Smooth muscle cell (in vitro differentiated cells): ENCODE results near the gene UBE2Q1. TPM values are rescaled to one million over a fixed set of nuclear protein-coding genes. Genes with fewer than 3 reads are reported as not detected.

Source experiments
- DNase-seq: peaks from one replicate; lab custom pipeline; 2025; ENCODE audit not compliant: unreplicated experiment; lab: John Stamatoyannopoulos, UW
- H2AFZ ChIP-seq: fragments of 200-600 bp; sonication (generic); 2 replicates; pipeline ENCODE4 v1.6.0; 2016; ENCODE audit warnings: antibody characterized with exemption, low read depth, mild to moderate bottlenecking
- H3F3A ChIP-seq: fragments of 200-600 bp; sonication (generic); 2 replicates; pipeline ENCODE4 v1.6.0; 2017; ENCODE audit warnings: antibody characterized with exemption, low read depth
- H3K27ac ChIP-seq: fragments of 200-600 bp; sonication (generic); 2 replicates; pipeline ENCODE4 v1.5.1; 2016; ENCODE audit warnings: low read depth, mild to moderate bottlenecking
- H3K27me3 ChIP-seq: fragments of 200-600 bp; sonication (generic); 2 replicates; pipeline ENCODE4 v1.6.1; 2016; ENCODE audit warnings: low read depth, mild to moderate bottlenecking
- H3K36me3 ChIP-seq: fragments of 200-600 bp; sonication (generic); 2 replicates; pipeline ENCODE4 v1.5.1; 2016; ENCODE audit warnings: low read depth
- H3K4me1 ChIP-seq: fragments of 200-600 bp; sonication (generic); 2 replicates; pipeline ENCODE4 v1.5.1; 2016; ENCODE audit warnings: low read depth
- H3K4me2 ChIP-seq: fragments of 200-600 bp; sonication (generic); 2 replicates; pipeline ENCODE4 v1.6.0; 2016; ENCODE audit warnings: mild to moderate bottlenecking
- H3K4me3 ChIP-seq: fragments of 200-600 bp; sonication (generic); 2 replicates; pipeline ENCODE4 v1.5.1; 2016; ENCODE audit warnings: mild to moderate bottlenecking
- H3K79me2 ChIP-seq: fragments of 200-600 bp; sonication (generic); 2 replicates; pipeline ENCODE4 v1.6.0; 2016; ENCODE audit warnings: low read depth, mild to moderate bottlenecking
- H3K9ac ChIP-seq: fragments of 200-600 bp; sonication (generic); 2 replicates; pipeline ENCODE4 v1.6.0; 2016; ENCODE audit warnings: low read depth
- H3K9me3 ChIP-seq: fragments of 200-600 bp; sonication (generic); replicated peaks from 2 replicates; pipeline ENCODE4 v1.5.1; 2016; ENCODE audit warnings: low read depth
- H4K20me1 ChIP-seq: fragments of 200-600 bp; sonication (generic); 2 replicates; pipeline ENCODE4 v1.6.0; 2016; ENCODE audit warnings: low read depth
- WGBS: methylation state at CpG from one replicate; pipeline ENCODE4 v1.1.7; 2016; ENCODE audit warnings: low lambda C conversion rate; 5-methylcytosine and 5-hydroxymethylcytosine counted together
- polyA plus RNA-seq: library from polyadenylated mRNA; unstranded; fragments of >200 nt; fragmentation: Nextera tagmentation; extraction: Ambion mirVana; gene quantifications from 2 replicates; pipeline ENCODE4 v1.2.1, GENCODE V29; 2016
- total RNA-seq: library from RNA; depleted of rRNA; stranded (reverse); fragments of >200 nt; gene quantifications from 2 replicates; pipeline ENCODE4 v1.2.3, GENCODE V29; 2014
- TF ChIP-seq, protein P1 (sequence below): fragments of 200-600 bp; sonication (generic); IDR thresholded peaks from 2 replicates; pipeline ENCODE4 v1.5.1; 2017; ENCODE audit warnings: borderline replicate concordance, mild to moderate bottlenecking, antibody characterized with exemption; ENCODE audit not compliant: insufficient read depth, poor library complexity, severe bottlenecking

Gene UBE2Q1
- total and polyA plus RNA-seq, 2 experiments from 2014 or later: 15.1 to 37.9 TPM

DNA sequence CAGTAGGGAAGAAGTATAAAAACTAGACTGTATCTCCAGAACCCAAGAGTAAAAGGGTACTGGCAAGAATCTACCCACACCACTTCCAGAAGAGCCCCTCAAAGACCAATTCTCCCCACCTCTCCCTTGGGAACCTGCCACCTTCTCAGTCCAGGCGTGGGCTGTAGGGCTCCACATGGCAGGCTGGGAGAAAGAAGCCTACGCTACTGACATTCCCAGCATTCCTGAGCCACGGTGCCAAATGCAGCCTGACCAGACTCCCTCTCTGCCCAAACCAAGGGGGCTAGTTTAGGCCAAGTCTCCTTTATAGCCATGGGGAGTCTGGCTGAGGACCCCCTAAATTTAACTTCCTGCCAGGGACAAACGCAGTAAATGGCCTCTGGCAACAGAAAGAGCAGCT, 2.0 kb downstream of the UBE2Q1 start:
- no peak for DNase-seq
- H3K27me3 ChIP-seq: no peaks in the 10 kb centered on the region
- H4K20me1 ChIP-seq: peaks cover 46% of the 10 kb centered on the region
- H3K9me3 ChIP-seq: no peaks in the 10 kb centered on the region
- 6% methylated on average over 4 of the region's 4 CpGs for WGBS
- TF ChIP-seq, protein P1, sequence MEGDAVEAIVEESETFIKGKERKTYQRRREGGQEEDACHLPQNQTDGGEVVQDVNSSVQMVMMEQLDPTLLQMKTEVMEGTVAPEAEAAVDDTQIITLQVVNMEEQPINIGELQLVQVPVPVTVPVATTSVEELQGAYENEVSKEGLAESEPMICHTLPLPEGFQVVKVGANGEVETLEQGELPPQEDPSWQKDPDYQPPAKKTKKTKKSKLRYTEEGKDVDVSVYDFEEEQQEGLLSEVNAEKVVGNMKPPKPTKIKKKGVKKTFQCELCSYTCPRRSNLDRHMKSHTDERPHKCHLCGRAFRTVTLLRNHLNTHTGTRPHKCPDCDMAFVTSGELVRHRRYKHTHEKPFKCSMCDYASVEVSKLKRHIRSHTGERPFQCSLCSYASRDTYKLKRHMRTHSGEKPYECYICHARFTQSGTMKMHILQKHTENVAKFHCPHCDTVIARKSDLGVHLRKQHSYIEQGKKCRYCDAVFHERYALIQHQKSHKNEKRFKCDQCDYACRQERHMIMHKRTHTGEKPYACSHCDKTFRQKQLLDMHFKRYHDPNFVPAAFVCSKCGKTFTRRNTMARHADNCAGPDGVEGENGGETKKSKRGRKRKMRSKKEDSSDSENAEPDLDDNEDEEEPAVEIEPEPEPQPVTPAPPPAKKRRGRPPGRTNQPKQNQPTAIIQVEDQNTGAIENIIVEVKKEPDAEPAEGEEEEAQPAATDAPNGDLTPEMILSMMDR: no peak
- peak overlapping the region; percentile 93 for H3K4me2 ChIP-seq
- H3K36me3 ChIP-seq: peaks cover 7% of the 10 kb centered on the region
- no peak overlapping the region for H3K9ac ChIP-seq
- H3K79me2 ChIP-seq: peaks cover 26% of the 10 kb centered on the region
- peaks cover 12% of the 10 kb centered on the region for H3F3A ChIP-seq
- peaks cover 3% of the 10 kb centered on the region for H3K4me1 ChIP-seq
- H3K4me3 ChIP-seq: peak overlapping the region; percentile 73
- no peak overlapping the region for H2AFZ ChIP-seq
- H3K27ac ChIP-seq: no peak overlapping the region

DNA sequence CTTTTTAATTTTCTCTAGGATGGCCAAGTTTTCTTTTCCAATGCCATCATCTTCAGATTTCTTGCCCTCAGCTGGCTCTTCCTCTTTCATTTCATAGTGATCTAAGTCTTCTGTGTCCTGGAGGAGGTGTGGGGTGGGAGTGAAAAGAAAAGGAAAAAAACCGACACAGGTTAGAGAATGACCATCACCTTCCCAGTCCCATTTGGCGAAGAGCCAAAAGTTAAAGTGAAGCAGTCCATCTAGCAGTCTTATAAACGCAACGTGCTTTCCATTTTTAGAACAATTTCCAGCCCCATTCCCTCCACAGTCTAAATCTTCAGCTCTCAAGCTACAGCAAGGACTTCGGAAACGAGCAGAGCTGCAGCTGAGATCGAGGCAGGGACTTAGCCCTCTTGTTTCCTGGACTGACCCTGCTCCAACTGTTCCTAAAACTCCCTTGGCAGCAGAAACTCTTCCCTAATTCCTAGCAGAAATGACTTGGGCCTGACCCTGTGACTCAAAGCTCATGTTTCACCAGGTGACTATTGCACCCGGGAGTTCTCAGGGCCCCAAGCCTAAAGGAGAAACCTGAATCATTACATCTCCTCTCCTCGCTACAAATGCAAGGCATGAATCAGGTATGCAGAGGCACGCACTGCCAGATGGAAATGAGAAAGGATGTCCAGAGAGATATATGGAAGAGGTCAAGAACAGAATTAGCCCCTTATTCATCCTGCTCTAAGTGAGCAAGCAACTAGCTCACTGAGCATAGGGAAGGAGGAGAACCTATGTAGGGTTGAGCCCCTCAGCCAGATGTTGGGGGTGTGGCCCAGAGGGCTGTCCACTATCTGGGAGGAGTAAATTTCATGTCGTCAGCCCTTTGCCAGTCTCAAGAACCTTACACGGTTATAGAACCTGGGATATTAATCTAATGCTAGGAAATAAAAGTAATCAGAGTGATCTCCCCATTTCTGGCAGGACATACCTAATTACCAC, 5.1 kb downstream of the UBE2Q1 start:
- Histone ChIP-seq H3K79me2 (peaks cover 26% of the 10 kb centered on the region), H3K9ac (no peak overlapping the region), H3K27me3 (no peaks in the 10 kb centered on the region), H3F3A (peaks cover 12% of the 10 kb centered on the region), H3K4me1 (peaks cover 3% of the 10 kb centered on the region), H2AFZ (no peak overlapping the region), H4K20me1 (peaks cover 56% of the 10 kb centered on the region), H3K4me3 (no peak overlapping the region), H3K4me2 (no peak overlapping the region), H3K27ac (no peak overlapping the region), H3K9me3 (no peaks in the 10 kb centered on the region), H3K36me3 (peaks cover 7% of the 10 kb centered on the region)
- DNase-seq: no peak
- TF ChIP-seq, protein P1: no peak
- WGBS: 87% methylated on average over 12 of the region's 12 CpGs

DNA sequence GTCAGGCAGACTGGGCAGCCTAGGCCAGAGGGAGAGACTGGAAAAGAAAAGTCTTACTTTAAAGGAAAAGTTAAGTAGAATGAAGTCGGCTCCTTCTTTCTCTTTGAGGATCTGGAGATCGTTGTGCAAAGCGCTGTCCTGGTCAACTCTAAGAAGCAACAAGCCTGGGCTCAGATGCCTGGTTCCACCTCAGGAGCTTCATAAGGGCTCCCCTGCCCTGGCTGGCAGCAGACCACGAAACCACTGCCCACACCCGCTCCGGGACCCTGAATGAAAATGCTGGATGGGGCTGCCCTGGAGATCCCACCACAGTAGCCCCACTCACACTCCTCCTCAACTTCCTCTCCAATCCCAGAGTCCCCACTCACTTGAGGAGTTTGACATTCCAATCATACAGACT, 6.4 kb downstream of the UBE2Q1 start:
- Histone ChIP-seq H3K79me2 (peaks cover 14% of the 10 kb centered on the region), H3K4me2 (no peak overlapping the region), H3K9ac (no peak overlapping the region), H2AFZ (no peak overlapping the region), H3K27me3 (no peaks in the 10 kb centered on the region), H3K4me1 (peaks cover 3% of the 10 kb centered on the region), H3K4me3 (no peak overlapping the region), H3K9me3 (no peaks in the 10 kb centered on the region), H3K36me3 (peaks cover 7% of the 10 kb centered on the region), H3F3A (peaks cover 12% of the 10 kb centered on the region), H3K27ac (no peak overlapping the region), H4K20me1 (peaks cover 51% of the 10 kb centered on the region)
- DNase-seq: no peak
- TF ChIP-seq, protein P1: no peak
- 98% methylated on average over 6 of the region's 6 CpGs for WGBS
